Measurements from ENCODE around the gene TFAP2E.

GRCh38 chr1:35597870-35598269 lies 24.8 kb downstream of the TFAP2E start:
- no peak for TF ChIP-seq POLR2A (IDR thresholded peaks at IDR 0.05)
- no peak for TF ChIP-seq CTCF (IDR thresholded peaks at IDR 0.05)

All from body of pancreas (tissue), 4 donors.